C4-2B (cell line): ENCODE results near the gene RAB11FIP4.

Experiments
- H3K27ac ChIP-seq: fragments of 450-650 bp; 2 replicates; pipeline ENCODE4 v1.5.1; 2017
- CTCF ChIP-seq: fragments of 450-650 bp; conservative IDR thresholded peaks from 2 replicates; pipeline ENCODE4 v1.5.1; 2017; ENCODE audit warnings: mild to moderate bottlenecking
- ZFX ChIP-seq: fragments of 450-650 bp; IDR thresholded peaks from 2 replicates; pipeline ENCODE4 v1.6.1; 2017

Gene RAB11FIP4

GRCh38 chr17:31523862-31524730, 132.6 kb downstream of the RAB11FIP4 start:
- H3K27ac ChIP-seq, result no peak overlapping the region
- TF ChIP-seq CTCF (no peak), ZFX (no peak)

- TF ChIP-seq CTCF (peak; percentile 95), ZFX (no peak)
- H3K27ac ChIP-seq, result no peak overlapping the region; the same call in 1 of the 2 replicates
Observed at GRCh38 chr17:31524926-31525800, 133.7 kb downstream of the RAB11FIP4 start.

- H3K27ac ChIP-seq, result no peak overlapping the region
- TF ChIP-seq ZFX (no peak), CTCF (peak; percentile 4; the same call in 1 of the 2 replicates)
Observed at GRCh38 chr17:31525801-31526549, 134.5 kb downstream of the RAB11FIP4 start.

GRCh38 chr17:31527606-31528005, 136.1 kb downstream of the RAB11FIP4 start:
- no peak overlapping the region; the same call in 1 of the 2 replicates for H3K27ac ChIP-seq

GRCh38 chr17:31528291-31528874, 136.9 kb downstream of the RAB11FIP4 start:
- H3K27ac ChIP-seq, result peak overlapping the region; percentile 13; the same call in 1 of the 2 replicates
- TF ChIP-seq ZFX (no peak), CTCF (no peak)

More at GRCh38 chr17:31527606-31528005, 136.1 kb downstream of the RAB11FIP4 start:
- TF ChIP-seq ZFX (no peak), CTCF (no peak; the same call in 1 of the 2 replicates)

- no peak overlapping the region for H3K27ac ChIP-seq
- no peak for TF ChIP-seq CTCF
- TF ChIP-seq ZFX, result no peak
Observed at GRCh38 chr17:31529841-31530251, 138.4 kb downstream of the RAB11FIP4 start.
